Measurements from ENCODE around the gene C22orf23. TPM values are rescaled to one million over a fixed set of nuclear protein-coding genes. Genes with fewer than 3 reads are reported as not detected.
A peak's percentile ranks its signal among the peaks of the same experiment; 100 is the strongest.
"Not testable (repeated sequence)": the region's sequence is repeated elsewhere in the genome, so short reads cannot be mapped to it uniquely, and the experiment has no call there.

C22orf23 gene
- total RNA-seq, 1 donor from 2014 or later: 0.79 TPM

- H3K27me3 Mint-ChIP-seq (ENCODE audit: low read depth): peaks cover 60% of the 10 kb centered on the region
- H3K4me1 Mint-ChIP-seq: peaks cover 42% of the 10 kb centered on the region
- peaks cover 37% of the 10 kb centered on the region for H3K36me3 Mint-ChIP-seq (ENCODE audit: low read depth)
- H3K27ac Mint-ChIP-seq (ENCODE audit: unreplicated experiment): peak overlapping the region; percentile 95
- no peak for DNase-seq (ENCODE audit: low read depth, low spot score)
- no peaks in the 10 kb centered on the region for H3K9me3 Mint-ChIP-seq
- peak overlapping the region; percentile 91 for H3K4me3 Mint-ChIP-seq
- TF ChIP-seq CTCF (conservative IDR thresholded peaks at IDR 0.05): no peak
Measured at GRCh38 chr22:37981282-37982011, 28.0 kb upstream of the C22orf23 start.

DNA sequence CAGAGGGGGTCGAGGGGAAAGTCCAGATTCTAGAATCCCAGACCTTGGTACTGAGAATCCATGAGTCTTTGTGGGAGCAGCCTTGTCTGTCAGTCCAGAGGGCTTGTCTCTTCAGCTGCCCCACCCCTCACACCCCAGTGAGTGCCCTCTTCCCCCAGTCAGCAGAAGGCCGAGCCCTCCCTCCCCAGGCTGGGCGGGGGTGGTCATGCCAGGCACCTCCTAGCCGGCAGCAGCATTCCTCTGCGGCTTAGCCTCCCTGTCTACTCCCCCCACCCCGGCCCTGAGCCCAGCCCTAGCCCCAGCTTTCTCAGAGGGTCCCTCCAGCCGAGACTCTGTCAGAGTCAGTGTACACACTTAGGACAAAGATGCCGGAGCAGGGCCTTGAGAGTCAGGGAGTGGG lies 26.4 kb upstream of the C22orf23 start:
- Mint-ChIP-seq H3K9me3 (no peaks in the 10 kb centered on the region), H3K4me3 (peak overlapping the region; percentile 91), H3K4me1 (peaks cover 38% of the 10 kb centered on the region), H3K27me3 (ENCODE audit: low read depth) (peaks cover 60% of the 10 kb centered on the region), H3K36me3 (ENCODE audit: low read depth) (peaks cover 46% of the 10 kb centered on the region), H3K27ac (ENCODE audit: unreplicated experiment) (peak overlapping the region; percentile 87)
- TF ChIP-seq CTCF (conservative IDR thresholded peaks at IDR 0.05): no peak
- DNase-seq (ENCODE audit: low read depth, low spot score): no peak

- DNase-seq (ENCODE audit: low read depth, low spot score): no peak
- H3K27me3 Mint-ChIP-seq (ENCODE audit: low read depth): peaks cover 50% of the 10 kb centered on the region
- H3K27ac Mint-ChIP-seq (ENCODE audit: unreplicated experiment): peak overlapping the region; percentile 94
- H3K4me1 Mint-ChIP-seq: peaks cover 52% of the 10 kb centered on the region
- no peak for TF ChIP-seq CTCF (conservative IDR thresholded peaks at IDR 0.05)
- no peaks in the 10 kb centered on the region for H3K9me3 Mint-ChIP-seq
- H3K36me3 Mint-ChIP-seq (ENCODE audit: low read depth): peaks cover 42% of the 10 kb centered on the region
- H3K4me3 Mint-ChIP-seq: peak overlapping the region; percentile 91
Measured at GRCh38 chr22:37976547-37976946, 23.1 kb upstream of the C22orf23 start.

GRCh38 chr22:37976022-37976421 lies 22.6 kb upstream of the C22orf23 start:
- Mint-ChIP-seq H3K4me3 (peak overlapping the region; percentile 91), H3K27me3 (ENCODE audit: low read depth) (peaks cover 53% of the 10 kb centered on the region), H3K27ac (ENCODE audit: unreplicated experiment) (peak overlapping the region; percentile 94), H3K4me1 (peaks cover 55% of the 10 kb centered on the region), H3K36me3 (ENCODE audit: low read depth) (peaks cover 42% of the 10 kb centered on the region)
- DNase-seq (ENCODE audit: low read depth, low spot score); H3K9me3 Mint-ChIP-seq: not testable (repeated sequence)

- H3K4me1 Mint-ChIP-seq: peaks cover 54% of the 10 kb centered on the region
- TF ChIP-seq CTCF (conservative IDR thresholded peaks at IDR 0.05): no peak
- peaks cover 41% of the 10 kb centered on the region for H3K36me3 Mint-ChIP-seq (ENCODE audit: low read depth)
- peak overlapping the region; percentile 24 for H3K27ac Mint-ChIP-seq (ENCODE audit: unreplicated experiment)
- no peaks in the 10 kb centered on the region for H3K9me3 Mint-ChIP-seq
- peak overlapping the region; percentile 91 for H3K4me3 Mint-ChIP-seq
- H3K27me3 Mint-ChIP-seq (ENCODE audit: low read depth): peaks cover 52% of the 10 kb centered on the region
- DNase-seq (ENCODE audit: low read depth, low spot score): no peak
Measured at GRCh38 chr22:37975153-37975552, 21.8 kb upstream of the C22orf23 start.
